ENCODE measurements around the gene TRMU. TPM values are rescaled to one million over a fixed set of nuclear protein-coding genes. Genes with fewer than 3 reads are reported as not detected.

Gene TRMU
- total and polyA plus RNA-seq, 10 donors = 23.7 to 59.6 (median 43.3) TPM

- WGBS, 5 donors = 73 to 93% (median 81%) methylated on average over 2 of the region's 2 CpGs
- DNase-seq = peak; percentile 75
- Histone ChIP-seq H3K36me3 (peaks cover 0 to 55% (median 20%) of the 10 kb centered on the region in 6 donors), H3K4me3 (no peak overlapping the region), H3K27me3 (replicated peaks in 1 of 7) (peaks cover 0 to 5% (median 0%) of the 10 kb centered on the region in 7 donors), H3K9me3 (peaks cover 0 to 15% (median 9%) of the 10 kb centered on the region in 8 donors), H3K4me1 (peaks cover 18 to 65% (median 45%) of the 10 kb centered on the region in 6 donors), H3K27ac (peak overlapping the region in 4 of 8 donors; percentile 1 to 98 (median 92))
- intact Hi-C loops (cut with DNase I; ENCODE audit: low total_unique reads) = no loop called here
- TF ChIP-seq POLR2AphosphoS5 (IDR thresholded peaks at IDR 0.05) (peak; percentile 18 to 39 (median 27)), POLR2A (IDR thresholded peaks at IDR 0.05) (no peak)
These were observed 40.7 kb upstream of the TRMU start for GRCh38 chr22:46294784-46295183.

GRCh38 chr22:46295277-46295971 lies 40.1 kb upstream of the TRMU start:
- Histone ChIP-seq H3K4me3 (peak overlapping the region in 5 of 8 donors; percentile 65 to 90 (median 69)), H3K4me1 (peaks cover 18 to 59% (median 44%) of the 10 kb centered on the region in 6 donors), H3K27me3 (replicated peaks in 1 of 7) (peaks cover 0 to 5% (median 0%) of the 10 kb centered on the region in 7 donors), H3K36me3 (peaks cover 0 to 57% (median 20%) of the 10 kb centered on the region in 6 donors), H3K27ac (peak overlapping the region in 7 of 8 donors; percentile 91 to 98 (median 95)), H3K9me3 (peaks cover 0 to 15% (median 9%) of the 10 kb centered on the region in 8 donors)
- TF ChIP-seq CTCF (IDR thresholded peaks at IDR 0.05 in 8 of 11, conservative IDR thresholded peaks at IDR 0.05 in 3 of 11) (no peak), POLR2A (IDR thresholded peaks at IDR 0.05) (no peak), POLR2AphosphoS5 (IDR thresholded peaks at IDR 0.05) (no peak)
- intact Hi-C loops (cut with DNase I; ENCODE audit: low total_unique reads) = no loop called here
- 60 to 90% (median 75%) methylated on average over 4 of the region's 4 CpGs for WGBS, 5 donors
- no peak for DNase-seq

GRCh38 chr22:46296257-46297150 lies 39.0 kb upstream of the TRMU start, which contains the start of gene GTSE1:
Gene GTSE1, plus strand, starts transcription at chr22:46296870. Its CDS starts 531 bp downstream, at chr22:46297401.
- TF ChIP-seq CTCF (IDR thresholded peaks at IDR 0.05 in 8 of 11, conservative IDR thresholded peaks at IDR 0.05 in 3 of 11) (peak in 8 of 11 experiments; percentile 13 to 56 (median 48)), POLR2AphosphoS5 (IDR thresholded peaks at IDR 0.05) (peak; percentile 94 to 95 (median 94)), POLR2A (IDR thresholded peaks at IDR 0.05) (peak in 1 of 3 donors; percentile 31)
- Histone ChIP-seq H3K27me3 (replicated peaks in 1 of 7) (peaks cover 0 to 5% (median 0%) of the 10 kb centered on the region in 7 donors), H3K36me3 (peaks cover 0 to 55% (median 19%) of the 10 kb centered on the region in 6 donors), H3K4me1 (peaks cover 18 to 59% (median 44%) of the 10 kb centered on the region in 6 donors), H3K9me3 (peaks cover 0 to 10% (median 8%) of the 10 kb centered on the region in 8 donors), H3K4me3 (peak within 1 kb of the TSS; percentile 54 to 90 (median 66)), H3K27ac (peak within 1 kb of the TSS; percentile 90 to 98 (median 94))
- peak; percentile 100 for DNase-seq
- intact Hi-C loops (cut with DNase I; ENCODE audit: low total_unique reads) = no loop called here
- WGBS, 5 donors = 0 to 3% (median 1%) methylated on average over 32 to 76 of the region's 76 CpGs

GRCh38 chr22:46297151-46297812 lies 38.2 kb upstream of the TRMU start:
- no peak for TF ChIP-seq POLR2A (IDR thresholded peaks at IDR 0.05)
- TF ChIP-seq CTCF (IDR thresholded peaks at IDR 0.05 in 8 of 11, conservative IDR thresholded peaks at IDR 0.05 in 3 of 11) = no peak
- no peak for TF ChIP-seq POLR2AphosphoS5 (IDR thresholded peaks at IDR 0.05)
- H3K36me3 ChIP-seq = peaks cover 0 to 54% (median 11%) of the 10 kb centered on the region in 6 donors
- DNase-seq = no peak
- peaks cover 0 to 5% (median 0%) of the 10 kb centered on the region in 7 donors for H3K27me3 ChIP-seq (replicated peaks in 1 of 7)
- peak overlapping the region in 4 of 8 donors; percentile 91 to 98 (median 94) for H3K27ac ChIP-seq
- peaks cover 18 to 57% (median 44%) of the 10 kb centered on the region in 6 donors for H3K4me1 ChIP-seq
- WGBS, 5 donors = 6 to 11% (median 7%) methylated on average over 15 to 32 of the region's 32 CpGs
- peak overlapping the region; percentile 54 to 90 (median 66) for H3K4me3 ChIP-seq
- H3K9me3 ChIP-seq = peaks cover 0 to 2% (median under 1%) of the 10 kb centered on the region in 8 donors
- intact Hi-C loops (cut with DNase I; ENCODE audit: low total_unique reads) = no loop called here
